B cell (primary cell): Measurements from ENCODE around the gene SPEN. TPM values are rescaled to one million over a fixed set of nuclear protein-coding genes. Genes with fewer than 3 reads are reported as not detected.

ENCODE experiments used
- ATAC-seq: fragments of 200-7000 bp; cut with Tn5 transposase; one replicate; pipeline ENCODE4 v1.10.0; 2021; ENCODE audit warnings: low read depth, mild to moderate bottlenecking, moderate number of reproducible peaks, moderate library complexity
- CTCF ChIA-PET: fragments of 350-600 bp; sonication (Branson Sonifier 250); formaldehyde crosslinking; loops from one replicate; lab custom pipeline; 2021; ENCODE audit warnings: antibody characterized with exemption, inconsistent platforms; lab: Charles Lee
- POLR2A ChIA-PET: fragments of 350-600 bp; sonication (Branson Sonifier 250); formaldehyde crosslinking; loops from one replicate; lab custom pipeline; 2021; ENCODE audit warnings: antibody characterized with exemption; lab: Charles Lee
- DNase-seq: peaks from one replicate; pipeline ENCODE4 v3.0.0; 2013
- H2AFZ ChIP-seq: 2 replicates; pipeline ENCODE4 v1.6.1; 2012; ENCODE audit warnings: mild to moderate bottlenecking, low read depth, low read length; ENCODE audit not compliant: insufficient read depth, poor library complexity, severe bottlenecking
- H3K27ac ChIP-seq, 2 donors: 1 replicate in 1 of 2; 2 replicates in 1 of 2; pipeline ENCODE4 v1.5.1; 2012 to 2013; ENCODE audit warnings: low read length in 2 of 2, mild to moderate bottlenecking in 2 of 2, moderate library complexity in 1 of 2
- H3K27me3 ChIP-seq, 4 experiments: fragments of 200-600 bp in 1 of 4; sonication (generic) in 1 of 4; replicated peaks in 1 of 4; 1 replicate in 2 of 4; 2 replicates in 2 of 4; pipeline versions ENCODE4 v1.6.1 to v1.7.0; 2013 to 2016; ENCODE audit warnings: low read length in 3 of 4, mild to moderate bottlenecking in 2 of 4, mixed read lengths in 1 of 4, moderate library complexity in 1 of 4; ENCODE audit not compliant: insufficient read depth in 4 of 4, control insufficient read depth in 3 of 4; ENCODE audit errors: control extremely low read depth in 1 of 4
- H3K36me3 ChIP-seq, 2 experiments: replicated peaks in 1 of 2; 1 replicate in 1 of 2; 2 replicates in 1 of 2; pipeline versions ENCODE4 v1.6.1 to v1.7.1; 2013; ENCODE audit warnings: low read length in 1 of 2; ENCODE audit not compliant: insufficient read depth in 2 of 2, control insufficient read depth in 1 of 2; ENCODE audit errors: control extremely low read depth in 1 of 2, extremely low read depth in 1 of 2
- H3K4me1 ChIP-seq, 2 donors: fragments of 200-600 bp in 1 of 2; sonication (generic) in 1 of 2; 1 replicate in 1 of 2; 2 replicates in 1 of 2; pipeline versions ENCODE4 v1.5.1 to v1.6.1; 2013 to 2017; ENCODE audit warnings: low read length in 2 of 2; ENCODE audit not compliant: control insufficient read depth in 2 of 2, insufficient read depth in 2 of 2
- H3K4me2 ChIP-seq: replicated peaks from 2 replicates; pipeline ENCODE3; 2012; ENCODE audit warnings: mild to moderate bottlenecking, low read depth, low read length; ENCODE audit not compliant: poor library complexity, severe bottlenecking
- H3K4me3 ChIP-seq, 5 experiments: fragments of 200-600 bp in 1 of 5; sonication (generic) in 1 of 5; 1 replicate in 3 of 5; 2 replicates in 2 of 5; pipeline versions ENCODE4 v1.5.1 to v1.7.0; 2011 to 2016; ENCODE audit warnings: low read length in 4 of 5, mild to moderate bottlenecking in 4 of 5, low read depth in 2 of 5, control low read depth in 1 of 5, moderate library complexity in 1 of 5; ENCODE audit not compliant: insufficient read depth in 1 of 5; ENCODE audit errors: control extremely low read depth in 1 of 5, extremely low read depth in 1 of 5
- H3K79me2 ChIP-seq: fragments of 200-600 bp; sonication (generic); one replicate; pipeline ENCODE4 v1.6.0; 2016; ENCODE audit warnings: low read length; ENCODE audit not compliant: control insufficient read depth, insufficient read depth
- H3K9ac ChIP-seq: fragments of 200-600 bp; sonication (generic); 2 replicates; pipeline ENCODE4 v1.6.1; 2017; ENCODE audit warnings: mild to moderate bottlenecking, low read length, moderate library complexity
- H3K9me3 ChIP-seq, 3 donors: one replicate each; pipeline versions ENCODE4 v1.6.1 to v1.7.1; 2013; ENCODE audit warnings: low read length in 2 of 3; ENCODE audit not compliant: control insufficient read depth in 2 of 3, insufficient read depth in 1 of 3; ENCODE audit errors: control extremely low read depth in 1 of 3
- H4K20me1 ChIP-seq: 2 replicates; pipeline ENCODE4 v1.6.0; 2012; ENCODE audit warnings: mild to moderate bottlenecking, low read length; ENCODE audit not compliant: insufficient read depth, control insufficient read depth, poor library complexity, severe bottlenecking
- H3K27ac Mint-ChIP-seq: one replicate; pipeline ENCODE4 v1.8.0; 2021; ENCODE audit warnings: mixed read lengths
- H3K27me3 Mint-ChIP-seq: one replicate; pipeline ENCODE4 v1.8.0; 2021; ENCODE audit warnings: mixed read lengths
- H3K4me1 Mint-ChIP-seq: one replicate; pipeline ENCODE4 v1.8.0; 2021; ENCODE audit warnings: mixed read lengths
- H3K4me3 Mint-ChIP-seq: one replicate; pipeline ENCODE4 v1.8.0; 2021; ENCODE audit warnings: mixed read lengths
- H3K9me3 Mint-ChIP-seq: one replicate; pipeline ENCODE4 v1.8.0; 2022; ENCODE audit warnings: mixed read lengths; ENCODE audit not compliant: insufficient read depth
- EZH2 ChIP-seq: IDR thresholded peaks from 2 replicates; pipeline ENCODE4 v1.6.1; 2012; ENCODE audit warnings: borderline replicate concordance, low read depth, mild to moderate bottlenecking, moderate library complexity, low read length; ENCODE audit not compliant: insufficient read depth, poor library complexity, severe bottlenecking
- WGBS: methylation state at CpG from one replicate; pipeline ENCODE4 v1.1.5; 2013; ENCODE audit warnings: missing lambda C conversion rate; ENCODE audit not compliant: insufficient coverage; 5-methylcytosine and 5-hydroxymethylcytosine counted together
- intact Hi-C: fragments of 100-400 bp; cut with micrococcal nuclease; formaldehyde crosslinking; loops from one replicate; pipeline ENCODE4 v1.10.0; 2022
- polyA plus RNA-seq: library from polyadenylated mRNA; depleted of rRNA; stranded (reverse); fragments of >200 nt; gene quantifications from 2 replicates; pipeline ENCODE4 v1.2.3, GENCODE V29; 2012
- total RNA-seq, 2 donors: library from RNA; stranded (reverse); fragments of 120-200 nt in 1 of 2; gene quantifications; 1 replicate in 1 of 2; 2 replicates in 1 of 2; pipeline versions ENCODE4 v1.2.3 to v1.2.4, GENCODE V29; 2013 to 2022
- TF ChIP-seq, protein P1 (sequence below): fragments of 200-600 bp; IDR thresholded peaks from one replicate; pipeline ENCODE4 v1.8.0; 2022; ENCODE audit warnings: antibody characterized with exemption, mild to moderate bottlenecking

SPEN gene
- total and polyA plus RNA-seq, 2 donors (not counting 1 experiment from before 2014, with no cell fraction given) = 29.1 to 126 TPM

GRCh38 chr1:15808955-15809354 is 38.6 kb upstream of the SPEN start:
- ATAC-seq = no peak
- POLR2A ChIA-PET = no interaction called here
- no peak overlapping the region for H3K27ac ChIP-seq
- H3K4me2 ChIP-seq = no peak overlapping the region
- no peaks in the 10 kb centered on the region for H3K27me3 ChIP-seq
- no peak overlapping the region for H3K9ac ChIP-seq
- H4K20me1 ChIP-seq = no peaks in the 10 kb centered on the region
- H3K79me2 ChIP-seq = no peaks in the 10 kb centered on the region
- WGBS = 89% methylated on average over 1 of the region's 1 CpG
- no peaks in the 10 kb centered on the region for H3K4me1 ChIP-seq
- no peaks in the 10 kb centered on the region for H3K36me3 ChIP-seq
- no peaks in the 10 kb centered on the region for H3K9me3 ChIP-seq
- H2AFZ ChIP-seq = no peak overlapping the region
- no peaks in the 10 kb centered on the region for H3K27me3 Mint-ChIP-seq
- no peak overlapping the region for H3K4me3 ChIP-seq
- intact Hi-C loops = no loop called here
- no peaks in the 10 kb centered on the region for H3K9me3 Mint-ChIP-seq
- H3K4me1 Mint-ChIP-seq = no peaks in the 10 kb centered on the region
- no peak for TF ChIP-seq EZH2
- TF ChIP-seq, protein P1, sequence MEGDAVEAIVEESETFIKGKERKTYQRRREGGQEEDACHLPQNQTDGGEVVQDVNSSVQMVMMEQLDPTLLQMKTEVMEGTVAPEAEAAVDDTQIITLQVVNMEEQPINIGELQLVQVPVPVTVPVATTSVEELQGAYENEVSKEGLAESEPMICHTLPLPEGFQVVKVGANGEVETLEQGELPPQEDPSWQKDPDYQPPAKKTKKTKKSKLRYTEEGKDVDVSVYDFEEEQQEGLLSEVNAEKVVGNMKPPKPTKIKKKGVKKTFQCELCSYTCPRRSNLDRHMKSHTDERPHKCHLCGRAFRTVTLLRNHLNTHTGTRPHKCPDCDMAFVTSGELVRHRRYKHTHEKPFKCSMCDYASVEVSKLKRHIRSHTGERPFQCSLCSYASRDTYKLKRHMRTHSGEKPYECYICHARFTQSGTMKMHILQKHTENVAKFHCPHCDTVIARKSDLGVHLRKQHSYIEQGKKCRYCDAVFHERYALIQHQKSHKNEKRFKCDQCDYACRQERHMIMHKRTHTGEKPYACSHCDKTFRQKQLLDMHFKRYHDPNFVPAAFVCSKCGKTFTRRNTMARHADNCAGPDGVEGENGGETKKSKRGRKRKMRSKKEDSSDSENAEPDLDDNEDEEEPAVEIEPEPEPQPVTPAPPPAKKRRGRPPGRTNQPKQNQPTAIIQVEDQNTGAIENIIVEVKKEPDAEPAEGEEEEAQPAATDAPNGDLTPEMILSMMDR = no peak
- DNase-seq = no peak
- no peak overlapping the region for H3K27ac Mint-ChIP-seq
- no peak overlapping the region for H3K4me3 Mint-ChIP-seq
- CTCF ChIA-PET = interaction anchor here (1.6 kb wide), 1 partner anchor 246 kb away, joined by 3 read pairs; no protein-coding TSS in a partner anchor

GRCh38 chr1:15810073-15810472 is 37.4 kb upstream of the SPEN start:
- no peaks in the 10 kb centered on the region for H3K4me1 Mint-ChIP-seq
- Histone ChIP-seq H3K4me2 (no peak overlapping the region), H3K4me1 (no peaks in the 10 kb centered on the region), H3K9me3 (no peaks in the 10 kb centered on the region), H3K4me3 (no peak overlapping the region), H3K9ac (no peak overlapping the region), H3K27ac (no peak overlapping the region), H3K27me3 (no peaks in the 10 kb centered on the region), H3K79me2 (no peaks in the 10 kb centered on the region), H3K36me3 (no peaks in the 10 kb centered on the region), H4K20me1 (no peaks in the 10 kb centered on the region), H2AFZ (no peak overlapping the region)
- H3K4me3 Mint-ChIP-seq = no peak overlapping the region
- H3K27me3 Mint-ChIP-seq = no peaks in the 10 kb centered on the region
- ChIA-PET POLR2A (no interaction called here), CTCF (interaction anchor here (0.6 to 0.9 kb wide), 2 partner anchors 70 to 185 kb away, joined by 3 to 4 read pairs; no protein-coding TSS in a partner anchor)
- H3K27ac Mint-ChIP-seq = no peak overlapping the region
- DNase-seq (no peak), ATAC-seq (no peak)
- no peaks in the 10 kb centered on the region for H3K9me3 Mint-ChIP-seq
- WGBS = no CpG with 5 or more reads among the region's 1 CpG
- no peak for TF ChIP-seq EZH2
- TF ChIP-seq, protein P1 = no peak
- intact Hi-C loops = no loop called here
